Measurements from ENCODE around the gene IFIT1B.
"Not testable (repeated sequence)": the region's sequence is repeated elsewhere in the genome, so short reads cannot be mapped to it uniquely, and the experiment has no call there.

Gene IFIT1B

GRCh38 chr10:89384474-89385340 is 6.9 kb downstream of the IFIT1B start:
- no peak for DNase-seq

DNA sequence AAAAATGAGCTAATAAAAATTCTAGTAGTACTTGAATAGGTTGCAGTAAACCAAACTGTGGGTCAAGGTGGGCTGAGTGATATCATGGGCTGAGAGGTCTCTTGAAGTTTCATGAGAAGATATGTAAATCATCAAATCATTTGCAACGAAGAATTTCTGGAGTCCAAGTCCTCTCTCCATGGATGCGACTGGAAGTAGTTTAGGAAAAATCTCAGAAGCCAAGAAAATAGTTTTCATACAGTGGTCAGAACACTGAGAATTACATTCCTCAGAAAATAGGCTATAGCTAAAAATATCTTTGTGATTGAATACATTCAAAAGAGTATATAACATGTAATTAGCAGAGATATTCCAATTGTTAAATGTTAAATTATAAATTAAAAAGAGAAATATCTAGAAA is 10.9 kb downstream of the IFIT1B start:
- DNase-seq, result no peak

- no peak for DNase-seq
Observed at GRCh38 chr10:89389254-89389653, 11.4 kb downstream of the IFIT1B start.

- no peak for DNase-seq
Observed at GRCh38 chr10:89390476-89391225, 12.8 kb downstream of the IFIT1B start.

DNA sequence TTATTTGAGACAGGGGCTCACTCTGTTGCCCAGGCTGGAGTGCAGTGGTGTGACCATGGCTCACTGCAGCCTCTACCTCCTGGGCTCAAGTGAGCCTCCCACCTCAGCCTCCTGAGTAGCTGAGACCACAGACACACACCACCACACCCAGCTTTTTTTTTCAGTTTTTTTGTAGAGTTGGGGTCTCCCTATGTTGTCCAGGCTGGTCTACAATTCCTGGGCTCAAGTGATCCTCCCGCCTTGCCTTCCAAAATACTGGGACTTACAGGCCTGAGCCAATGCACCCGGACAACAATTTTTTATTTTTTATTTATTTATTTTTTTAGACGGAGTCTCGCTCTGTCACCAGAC is 13.3 kb downstream of the IFIT1B start:
- DNase-seq, result not testable (repeated sequence)

- peak; percentile 7 for DNase-seq
Observed at GRCh38 chr10:89391907-89392756, 14.3 kb downstream of the IFIT1B start, which contains the start of gene IFIT1. Gene IFIT1 (plus strand): TSS chr10:89392623. CDS start chr10:89392713, 90 bp downstream.

DNA sequence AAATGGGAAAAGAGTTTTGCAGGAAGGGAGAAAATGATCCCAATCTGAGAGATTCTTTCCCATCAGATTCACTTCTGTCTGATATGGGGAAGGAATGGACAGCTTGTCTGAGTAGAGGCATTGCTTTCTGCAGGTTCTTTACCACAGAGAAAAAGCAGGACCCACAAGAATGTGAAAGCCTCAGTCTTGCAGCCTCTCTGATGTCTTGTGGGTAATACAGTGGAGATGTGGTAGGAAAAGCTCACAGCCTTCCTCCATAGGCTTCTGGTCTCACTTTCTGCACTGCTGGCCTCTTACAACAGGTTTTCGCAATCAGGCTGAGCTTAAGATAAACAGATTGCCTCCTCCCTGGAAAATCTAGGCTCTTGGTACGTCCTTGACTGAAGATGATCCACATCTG is 15.1 kb downstream of the IFIT1B start:
- DNase-seq, result no peak

DNA sequence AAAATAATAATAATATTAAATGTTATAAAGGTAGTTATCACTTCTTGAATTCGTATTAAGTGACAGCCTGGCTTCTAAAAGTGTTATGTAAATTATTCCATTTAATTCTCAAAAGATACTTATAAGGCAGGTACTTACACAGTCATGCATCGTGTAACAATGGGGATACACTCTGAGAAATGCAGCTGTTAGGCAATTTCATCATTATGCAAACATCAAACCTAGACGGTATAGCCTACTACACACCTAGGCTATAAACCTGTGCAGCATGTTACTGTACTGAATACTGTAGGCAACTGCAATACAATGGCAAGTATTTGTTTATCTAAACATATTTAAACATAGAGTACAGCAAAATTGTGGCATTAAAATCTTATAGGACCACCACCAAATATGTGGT is 16.0 kb downstream of the IFIT1B start:
- no peak for DNase-seq

DNA sequence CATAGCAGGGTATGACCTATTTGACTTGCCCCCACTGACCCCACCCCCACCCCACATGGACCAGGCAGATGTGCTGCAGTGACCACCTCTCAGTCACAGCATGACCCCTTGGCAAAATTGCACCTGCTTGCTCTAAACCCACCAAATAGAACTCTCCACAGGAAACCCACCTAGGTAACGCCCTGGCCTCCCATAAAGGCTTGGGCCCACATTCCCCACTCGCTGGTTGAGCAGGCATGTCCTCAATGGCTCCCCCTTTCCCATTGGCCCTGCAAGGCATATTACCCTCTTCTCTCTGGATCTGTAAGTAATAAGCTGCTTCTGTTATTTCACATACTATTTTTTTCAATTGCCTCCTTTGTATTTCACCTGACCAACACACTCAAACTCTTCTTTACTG is 17.3 kb downstream of the IFIT1B start:
- no peak for DNase-seq

GRCh38 chr10:89398003-89398749 is 20.3 kb downstream of the IFIT1B start:
- no peak for DNase-seq

- DNase-seq, result no peak
Observed at GRCh38 chr10:89399956-89400355, 22.1 kb downstream of the IFIT1B start.

DNA sequence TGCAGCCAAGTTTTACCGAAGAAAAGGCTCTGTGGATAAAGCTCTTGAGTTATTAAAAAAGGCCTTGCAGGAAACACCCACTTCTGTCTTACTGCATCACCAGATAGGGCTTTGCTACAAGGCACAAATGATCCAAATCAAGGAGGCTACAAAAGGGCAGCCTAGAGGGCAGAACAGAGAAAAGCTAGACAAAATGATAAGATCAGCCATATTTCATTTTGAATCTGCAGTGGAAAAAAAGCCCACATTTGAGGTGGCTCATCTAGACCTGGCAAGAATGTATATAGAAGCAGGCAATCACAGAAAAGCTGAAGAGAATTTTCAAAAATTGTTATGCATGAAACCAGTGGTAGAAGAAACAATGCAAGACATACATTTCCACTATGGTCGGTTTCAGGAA is 25.2 kb downstream of the IFIT1B start:
- DNase-seq, result no peak

DNA sequence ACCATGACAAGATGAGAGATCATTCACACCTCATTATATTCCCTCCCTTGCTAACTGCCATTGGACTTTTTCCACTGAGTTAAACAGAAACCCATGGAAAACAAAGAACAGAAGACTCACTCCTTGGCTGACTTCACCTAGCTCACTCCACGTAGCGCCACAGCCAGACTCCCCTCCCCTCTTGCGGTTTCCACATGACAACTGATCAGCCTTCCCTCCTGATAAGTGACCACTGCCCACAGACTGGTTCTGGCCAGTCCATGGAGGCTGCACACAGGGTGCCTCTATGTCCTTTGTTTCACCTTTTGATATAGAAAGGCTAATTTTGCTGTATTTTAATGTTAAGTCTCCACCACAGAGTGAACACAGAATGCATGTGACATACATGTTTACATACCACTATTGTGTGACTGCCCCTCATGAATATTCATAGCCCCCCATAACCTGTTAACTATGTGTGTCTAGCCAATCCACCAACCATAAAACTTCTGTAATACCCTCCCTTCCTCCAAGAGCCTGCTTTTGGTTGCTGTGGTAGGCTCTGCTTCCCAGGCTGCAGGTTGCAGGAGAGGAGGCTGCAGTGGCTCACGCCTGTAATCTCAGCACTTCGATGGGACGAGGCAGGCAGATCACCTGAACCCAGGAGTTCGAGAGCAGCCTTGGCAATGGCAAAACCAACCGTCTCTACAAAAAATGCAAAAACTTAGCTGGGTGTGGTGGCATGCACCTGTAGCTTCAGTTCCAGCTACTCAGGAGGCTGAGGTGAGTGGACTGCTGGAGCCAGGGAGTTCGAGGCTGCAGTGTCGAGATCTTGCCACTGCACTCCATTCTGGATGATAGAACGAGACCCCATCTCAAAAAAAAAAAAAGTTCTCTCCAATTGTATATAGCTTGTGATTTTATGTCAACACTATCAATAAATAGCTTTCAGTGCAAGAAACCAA is 26.5 kb downstream of the IFIT1B start:
- no peak for DNase-seq

DNA sequence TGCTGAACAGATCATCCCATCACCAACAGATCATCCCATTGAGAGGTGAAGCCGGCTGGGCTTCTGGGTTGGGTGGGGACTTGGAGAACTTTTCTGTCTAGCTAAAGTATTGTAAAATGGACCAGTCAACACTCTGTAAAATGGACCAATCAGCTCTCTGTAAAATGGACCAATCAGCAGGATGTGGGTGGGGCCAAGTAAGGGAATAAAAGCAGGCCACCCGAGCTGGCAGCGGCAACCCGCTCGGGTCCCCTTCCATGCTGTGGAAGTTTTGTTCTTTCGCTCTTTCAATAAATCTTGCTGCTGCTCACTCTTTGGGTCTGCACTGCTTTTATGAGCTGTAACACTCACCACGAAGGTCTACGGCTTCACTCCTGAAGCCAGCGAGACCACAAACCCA is 28.3 kb downstream of the IFIT1B start:
- DNase-seq, result not testable (repeated sequence)

DNA sequence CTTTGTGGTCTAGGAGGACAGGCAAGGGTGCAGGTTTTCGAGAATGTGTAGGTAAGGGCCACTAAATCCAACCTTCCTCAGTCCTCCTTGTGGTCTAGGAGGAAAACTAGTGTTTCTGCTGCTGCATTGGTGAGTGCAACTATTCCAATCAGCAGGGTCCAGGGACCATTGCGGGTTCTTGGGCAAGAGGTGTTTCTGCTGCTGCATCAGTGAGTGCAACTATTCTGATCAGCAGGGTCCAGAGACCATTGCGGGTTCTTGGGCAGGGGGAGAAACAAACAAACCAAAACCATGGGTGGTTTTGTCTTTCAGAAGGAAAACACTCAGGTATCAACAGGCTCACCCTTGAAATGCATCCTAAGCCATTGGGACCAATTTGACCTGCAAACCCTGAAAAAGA is 29.9 kb downstream of the IFIT1B start:
- DNase-seq, result not testable (repeated sequence)

DNA sequence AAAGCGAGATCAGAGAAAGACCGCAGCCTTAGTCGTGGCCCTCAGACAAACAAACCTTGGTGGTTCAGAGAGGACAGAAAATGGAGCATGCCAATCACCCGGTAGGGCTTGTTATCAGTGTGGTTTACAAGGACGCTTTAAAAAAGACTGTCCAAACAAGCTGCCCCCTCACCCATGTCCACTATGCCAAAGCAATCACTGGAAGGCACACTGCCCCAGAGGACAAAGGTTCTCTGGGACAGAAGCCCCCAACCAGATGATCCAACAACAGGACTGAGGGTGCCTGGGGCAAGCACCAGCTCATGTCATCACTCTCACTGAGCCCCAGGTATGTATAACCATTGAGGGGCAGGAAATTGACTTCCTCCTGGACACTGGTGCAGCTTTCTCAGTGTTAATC is 31.4 kb downstream of the IFIT1B start:
- not testable (repeated sequence) for DNase-seq

GRCh38 chr10:89410551-89410950 is 32.7 kb downstream of the IFIT1B start:
- not testable (repeated sequence) for DNase-seq

DNA sequence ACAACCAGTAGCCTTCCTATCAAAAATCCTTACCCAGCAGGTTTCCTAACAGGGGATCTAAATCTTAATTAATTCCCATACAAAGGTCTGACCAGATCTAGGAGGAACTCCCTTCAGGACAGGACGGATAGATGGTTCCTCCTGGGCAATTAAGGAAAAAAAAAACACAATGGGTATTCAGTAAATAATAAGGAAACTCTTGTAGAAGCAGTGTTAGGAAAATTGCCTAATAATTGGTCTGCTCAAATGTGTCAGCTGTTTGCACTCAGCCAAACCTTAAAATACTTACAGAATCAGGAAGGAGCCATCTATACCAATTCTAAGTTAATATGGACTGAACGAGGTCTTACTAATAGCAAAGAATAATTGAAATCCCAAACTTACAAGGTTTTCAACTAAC is 33.3 kb downstream of the IFIT1B start:
- DNase-seq, result not testable (repeated sequence)

- not testable (repeated sequence) for DNase-seq
Observed at GRCh38 chr10:89412276-89412675, 34.4 kb downstream of the IFIT1B start.

GRCh38 chr10:89413398-89413912 is 35.6 kb downstream of the IFIT1B start:
- DNase-seq, result no peak

Measured in NCI-H187 treated with DMSO at 0.1 percent for 48 hours (cell line).